OCI-LY3 (cell line): ENCODE results near the gene SHCBP1L.

Experiments
- H2AFZ ChIP-seq: fragments of 200-600, 300-600 bp; shearing (Covaris generic); 2 replicates; pipeline ENCODE4 v1.6.0; 2014; ENCODE audit warnings: antibody characterized with exemption, low read depth, low read length
- H3K27ac ChIP-seq: fragments of 200-600, 300-600 bp; sonication (generic); 2 replicates; pipeline ENCODE4 v1.5.1; 2014; ENCODE audit warnings: mild to moderate bottlenecking, low read length, moderate library complexity, mixed read lengths
- H3K27me3 ChIP-seq: fragments of 200-600, 300-600 bp; sonication (generic); 2 replicates; pipeline ENCODE4 v1.6.1; 2014; ENCODE audit warnings: low read depth, low read length, mixed read lengths
- H3K36me3 ChIP-seq: fragments of 200-600, 300-600 bp; sonication (generic); replicated peaks from 2 replicates; pipeline ENCODE3; 2014; ENCODE audit warnings: low read depth, low read length, mixed read lengths
- H3K4me1 ChIP-seq: fragments of 300-600, 200-600 bp; sonication (generic); 2 replicates; pipeline ENCODE4 v1.6.1; 2014; ENCODE audit warnings: low read length, mixed read lengths
- H3K4me2 ChIP-seq: fragments of 200-600, 300-600 bp; sonication (generic); 2 replicates; pipeline ENCODE4 v1.6.1; 2014; ENCODE audit warnings: low read length, mixed read lengths
- H3K4me3 ChIP-seq: fragments of 300-600, 200-600 bp; sonication (generic); 2 replicates; pipeline ENCODE4 v1.5.1; 2014; ENCODE audit warnings: antibody characterized with exemption, mild to moderate bottlenecking, low read length, moderate library complexity
- H3K79me2 ChIP-seq: fragments of 300-600, 200-600 bp; shearing (Covaris generic); 2 replicates; pipeline ENCODE4 v1.6.1; 2014; ENCODE audit warnings: mild to moderate bottlenecking, low read length, mixed read lengths
- H3K9ac ChIP-seq: fragments of 300-600, 200-600 bp; shearing (Covaris generic); 2 replicates; pipeline ENCODE4 v1.6.0; 2014; ENCODE audit warnings: mild to moderate bottlenecking, low read length, moderate library complexity
- H3K9me3 ChIP-seq: fragments of 200-600, 300-600 bp; shearing (Covaris generic); 2 replicates; pipeline ENCODE4 v1.6.1; 2014; ENCODE audit warnings: low read length, mixed read lengths; ENCODE audit not compliant: insufficient read depth
- H4K20me1 ChIP-seq: fragments of 200-600, 300-600 bp; sonication (generic); 2 replicates; pipeline ENCODE4 v1.6.1; 2016; ENCODE audit warnings: low read length, mixed read lengths; ENCODE audit not compliant: insufficient read depth
- CTCF ChIP-seq: fragments of 200-600, 300-600 bp; sonication (generic); IDR thresholded peaks from 2 replicates; pipeline ENCODE4 v1.5.1; 2014; ENCODE audit warnings: antibody characterized with exemption, low read length, low read depth
- EZH2phosphoT487 ChIP-seq: fragments of 200-600 bp; shearing (Covaris generic); IDR thresholded peaks from 2 replicates; pipeline ENCODE4 v1.6.1; 2018; ENCODE audit warnings: antibody characterized with exemption, mixed run types, low read depth

The SHCBP1L gene

GRCh38 chr1:182952677-182953444, at the start of gene SHCBP1L:
Gene SHCBP1L, minus strand, starts transcription at chr1:182953166. Its CDS starts 33 bp downstream, at chr1:182953133.
- no peak for TF ChIP-seq CTCF
- no peak for TF ChIP-seq EZH2phosphoT487
- H3K9me3 ChIP-seq, result no peaks in the 10 kb centered on the region
- no peak within 1 kb of the TSS for H3K4me2 ChIP-seq
- H3K4me1 ChIP-seq, result no peaks in the 10 kb centered on the region
- no peak within 1 kb of the TSS for H2AFZ ChIP-seq
- H3K36me3 ChIP-seq, result no peaks in the 10 kb centered on the region
- no peaks in the 10 kb centered on the region; the same call in 1 of the 2 replicates for H3K27me3 ChIP-seq
- no peak within 1 kb of the TSS for H3K9ac ChIP-seq
- no peak within 1 kb of the TSS for H3K27ac ChIP-seq
- no peak within 1 kb of the TSS for H3K4me3 ChIP-seq
- no peaks in the 10 kb centered on the region for H3K79me2 ChIP-seq
- H4K20me1 ChIP-seq, result no peaks in the 10 kb centered on the region

- Histone ChIP-seq H3K9me3 (no peaks in the 10 kb centered on the region), H3K27me3 (no peaks in the 10 kb centered on the region), H3K9ac (no peak overlapping the region), H3K4me2 (no peak overlapping the region), H3K36me3 (no peaks in the 10 kb centered on the region), H3K4me3 (no peak overlapping the region), H3K27ac (no peak overlapping the region), H2AFZ (no peak overlapping the region), H3K4me1 (no peaks in the 10 kb centered on the region), H4K20me1 (no peaks in the 10 kb centered on the region), H3K79me2 (no peaks in the 10 kb centered on the region)
- no peak for TF ChIP-seq CTCF
These were observed 49.3 kb upstream of the SHCBP1L start for GRCh38 chr1:183002267-183002666.

GRCh38 chr1:183000167-183000962, 47.4 kb upstream of the SHCBP1L start:
- H3K9me3 ChIP-seq, result no peaks in the 10 kb centered on the region
- H3K9ac ChIP-seq, result no peak overlapping the region
- no peaks in the 10 kb centered on the region for H3K79me2 ChIP-seq
- H3K4me3 ChIP-seq, result no peak overlapping the region
- no peak overlapping the region for H3K4me2 ChIP-seq
- no peak overlapping the region for H3K27ac ChIP-seq
- no peaks in the 10 kb centered on the region for H3K27me3 ChIP-seq
- H3K36me3 ChIP-seq, result no peaks in the 10 kb centered on the region
- no peak for TF ChIP-seq EZH2phosphoT487
- TF ChIP-seq CTCF, result no peak
- H2AFZ ChIP-seq, result no peak overlapping the region
- H3K4me1 ChIP-seq, result no peaks in the 10 kb centered on the region
- no peaks in the 10 kb centered on the region for H4K20me1 ChIP-seq

GRCh38 chr1:182998482-182998881, 45.5 kb upstream of the SHCBP1L start:
- H3K9me3 ChIP-seq, result no peaks in the 10 kb centered on the region

More at GRCh38 chr1:182998482-182998881, 45.5 kb upstream of the SHCBP1L start:
- Histone ChIP-seq H3K36me3 (no peaks in the 10 kb centered on the region), H3K9ac (no peak overlapping the region), H4K20me1 (no peaks in the 10 kb centered on the region), H3K4me3 (no peak overlapping the region), H3K27ac (no peak overlapping the region), H3K4me1 (no peaks in the 10 kb centered on the region), H3K4me2 (no peak overlapping the region), H2AFZ (no peak overlapping the region), H3K27me3 (no peaks in the 10 kb centered on the region), H3K79me2 (no peaks in the 10 kb centered on the region)
- TF ChIP-seq CTCF (no peak), EZH2phosphoT487 (no peak)
